HG03342 (cell line): ENCODE data around the gene LLGL1.

ENCODE experiments used
- ATAC-seq: cut with Tn5 transposase; IDR thresholded peaks from one replicate; pipeline ENCODE4 v1.9.1; 2021; ENCODE audit warnings: mild to moderate bottlenecking, moderate library complexity; ENCODE audit not compliant: unreplicated experiment

The LLGL1 gene

GRCh38 chr17:18225121-18225641 lies at the start of gene LLGL1:
Gene LLGL1, plus strand, starts transcription at chr17:18225635. Its CDS starts 48 bp downstream, at chr17:18225683.
- ATAC-seq, result peak; percentile 91

- no peak for ATAC-seq
These were observed 49.3 kb upstream of the LLGL1 start for GRCh38 chr17:18176176-18176575.

GRCh38 chr17:18177133-18177532 lies 48.3 kb upstream of the LLGL1 start:
- ATAC-seq, result no peak

GRCh38 chr17:18177722-18178121 lies 47.7 kb upstream of the LLGL1 start:
- no peak for ATAC-seq

- no peak for ATAC-seq
These were observed 46.2 kb upstream of the LLGL1 start for GRCh38 chr17:18179196-18179595.

GRCh38 chr17:18179804-18180203 lies 45.6 kb upstream of the LLGL1 start:
- no peak for ATAC-seq

GRCh38 chr17:18181358-18181757 lies 44.1 kb upstream of the LLGL1 start:
- no peak for ATAC-seq

GRCh38 chr17:18182110-18182977 lies 43.1 kb upstream of the LLGL1 start:
- ATAC-seq, result no peak

- peak; percentile 30 for ATAC-seq
These were observed 42.5 kb upstream of the LLGL1 start for GRCh38 chr17:18182978-18183333.

- ATAC-seq, result peak; percentile 77
These were observed 41.9 kb upstream of the LLGL1 start, which contains the start of gene ALKBH5 for GRCh38 chr17:18183334-18184142. Gene ALKBH5, plus strand, starts transcription at chr17:18183828. Its CDS starts 416 bp downstream, at chr17:18184244.

GRCh38 chr17:18184143-18185031 lies 41.0 kb upstream of the LLGL1 start:
- ATAC-seq, result peak; percentile 5

- no peak for ATAC-seq
These were observed 40.0 kb upstream of the LLGL1 start for GRCh38 chr17:18185391-18185790.

GRCh38 chr17:18185832-18186626 lies 39.4 kb upstream of the LLGL1 start:
- ATAC-seq, result no peak

GRCh38 chr17:18186627-18186982 lies 38.8 kb upstream of the LLGL1 start:
- ATAC-seq, result no peak

GRCh38 chr17:18187226-18187625 lies 38.2 kb upstream of the LLGL1 start:
- ATAC-seq, result no peak

- no peak for ATAC-seq
These were observed 37.3 kb upstream of the LLGL1 start for GRCh38 chr17:18187821-18188761.

- ATAC-seq, result no peak
These were observed 34.7 kb upstream of the LLGL1 start for GRCh38 chr17:18190628-18191235.

GRCh38 chr17:18191236-18191667 lies 34.2 kb upstream of the LLGL1 start:
- no peak for ATAC-seq
